HG03575 (cell line): ENCODE results near the gene CDC45.

Experiments used
- ATAC-seq: cut with Tn5 transposase; IDR thresholded peaks from one replicate; pipeline ENCODE4 v1.9.1; 2021; ENCODE audit not compliant: unreplicated experiment, insufficient number of reproducible peaks, low FRiP score; ENCODE audit errors: extremely low read depth

The CDC45 gene

GRCh38 chr22:19506212-19506611, 26.5 kb downstream of the CDC45 start:
- no peak for ATAC-seq

- ATAC-seq, result no peak
Observed at GRCh38 chr22:19507534-19507861, 27.8 kb downstream of the CDC45 start.

GRCh38 chr22:19508024-19508776, 28.5 kb downstream of the CDC45 start:
- ATAC-seq, result no peak

GRCh38 chr22:19509191-19509590, 29.5 kb downstream of the CDC45 start:
- no peak for ATAC-seq

- ATAC-seq, result no peak
Observed at GRCh38 chr22:19509923-19510322, 30.2 kb downstream of the CDC45 start.

- no peak for ATAC-seq
Observed at GRCh38 chr22:19510919-19511341, 31.2 kb downstream of the CDC45 start.

- ATAC-seq, result no peak
Observed at GRCh38 chr22:19513823-19514222, 34.1 kb downstream of the CDC45 start.

- no peak for ATAC-seq
Observed at GRCh38 chr22:19514831-19515565, 35.3 kb downstream of the CDC45 start.

- ATAC-seq, result no peak
Observed at GRCh38 chr22:19515654-19516377, 36.1 kb downstream of the CDC45 start.

- no peak for ATAC-seq
Observed at GRCh38 chr22:19516378-19517170, 36.9 kb downstream of the CDC45 start.

GRCh38 chr22:19517171-19517500, 37.4 kb downstream of the CDC45 start:
- ATAC-seq, result no peak

- ATAC-seq, result no peak
Observed at GRCh38 chr22:19517919-19518611, 38.3 kb downstream of the CDC45 start.

GRCh38 chr22:19518635-19519034, 38.9 kb downstream of the CDC45 start:
- no peak for ATAC-seq

GRCh38 chr22:19519041-19519926, 39.6 kb downstream of the CDC45 start:
- ATAC-seq, result no peak

GRCh38 chr22:19520007-19520406, 40.3 kb downstream of the CDC45 start:
- ATAC-seq, result no peak

- no peak for ATAC-seq
Observed at GRCh38 chr22:19520566-19521305, 41.0 kb downstream of the CDC45 start.

GRCh38 chr22:19522190-19522880, 42.6 kb downstream of the CDC45 start:
- no peak for ATAC-seq
